C4-2B (cell line): ENCODE measurements around the gene SETD9.

Source experiments
- ZFX ChIP-seq: fragments of 450-650 bp; IDR thresholded peaks from 2 replicates; pipeline ENCODE4 v1.6.1; 2017
- TF ChIP-seq, protein P1 (sequence below): fragments of 450-650 bp; conservative IDR thresholded peaks from 2 replicates; pipeline ENCODE4 v1.5.1; 2017; ENCODE audit warnings: mild to moderate bottlenecking

DNA sequence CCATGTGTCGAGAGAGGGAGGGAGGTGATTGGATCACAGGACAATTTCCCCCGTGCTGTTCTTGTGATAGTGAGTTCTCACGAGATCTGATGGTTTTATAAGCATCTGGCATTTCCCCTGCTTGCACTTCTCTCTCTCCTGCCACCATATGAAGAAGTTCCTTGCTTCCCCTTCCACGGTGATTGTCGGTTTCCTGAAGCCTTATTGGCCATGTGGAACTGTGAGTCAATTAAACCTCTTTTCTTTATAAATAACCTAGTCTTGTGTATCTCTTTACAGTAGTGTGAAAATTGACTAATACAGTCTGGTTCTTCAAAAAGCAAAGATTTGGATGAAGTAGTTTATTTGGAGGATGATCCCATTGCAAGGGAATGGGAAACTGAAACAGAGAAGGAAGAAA lies 53.9 kb downstream of the SETD9 start:
- TF ChIP-seq, protein P1, sequence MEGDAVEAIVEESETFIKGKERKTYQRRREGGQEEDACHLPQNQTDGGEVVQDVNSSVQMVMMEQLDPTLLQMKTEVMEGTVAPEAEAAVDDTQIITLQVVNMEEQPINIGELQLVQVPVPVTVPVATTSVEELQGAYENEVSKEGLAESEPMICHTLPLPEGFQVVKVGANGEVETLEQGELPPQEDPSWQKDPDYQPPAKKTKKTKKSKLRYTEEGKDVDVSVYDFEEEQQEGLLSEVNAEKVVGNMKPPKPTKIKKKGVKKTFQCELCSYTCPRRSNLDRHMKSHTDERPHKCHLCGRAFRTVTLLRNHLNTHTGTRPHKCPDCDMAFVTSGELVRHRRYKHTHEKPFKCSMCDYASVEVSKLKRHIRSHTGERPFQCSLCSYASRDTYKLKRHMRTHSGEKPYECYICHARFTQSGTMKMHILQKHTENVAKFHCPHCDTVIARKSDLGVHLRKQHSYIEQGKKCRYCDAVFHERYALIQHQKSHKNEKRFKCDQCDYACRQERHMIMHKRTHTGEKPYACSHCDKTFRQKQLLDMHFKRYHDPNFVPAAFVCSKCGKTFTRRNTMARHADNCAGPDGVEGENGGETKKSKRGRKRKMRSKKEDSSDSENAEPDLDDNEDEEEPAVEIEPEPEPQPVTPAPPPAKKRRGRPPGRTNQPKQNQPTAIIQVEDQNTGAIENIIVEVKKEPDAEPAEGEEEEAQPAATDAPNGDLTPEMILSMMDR = no peak
- TF ChIP-seq ZFX = no peak
